ENCODE measurements around the gene DLG2. TPM values are rescaled to one million over a fixed set of nuclear protein-coding genes. Genes with fewer than 3 reads are reported as not detected.

DLG2 gene
- total RNA-seq, 4 donors from 2014 or later: 0.18 to 8.3 (median 2.5) TPM

- no peak for DNase-seq
- TF ChIP-seq POLR2A (IDR thresholded peaks at IDR 0.05): no peak
- TF ChIP-seq, protein P1, sequence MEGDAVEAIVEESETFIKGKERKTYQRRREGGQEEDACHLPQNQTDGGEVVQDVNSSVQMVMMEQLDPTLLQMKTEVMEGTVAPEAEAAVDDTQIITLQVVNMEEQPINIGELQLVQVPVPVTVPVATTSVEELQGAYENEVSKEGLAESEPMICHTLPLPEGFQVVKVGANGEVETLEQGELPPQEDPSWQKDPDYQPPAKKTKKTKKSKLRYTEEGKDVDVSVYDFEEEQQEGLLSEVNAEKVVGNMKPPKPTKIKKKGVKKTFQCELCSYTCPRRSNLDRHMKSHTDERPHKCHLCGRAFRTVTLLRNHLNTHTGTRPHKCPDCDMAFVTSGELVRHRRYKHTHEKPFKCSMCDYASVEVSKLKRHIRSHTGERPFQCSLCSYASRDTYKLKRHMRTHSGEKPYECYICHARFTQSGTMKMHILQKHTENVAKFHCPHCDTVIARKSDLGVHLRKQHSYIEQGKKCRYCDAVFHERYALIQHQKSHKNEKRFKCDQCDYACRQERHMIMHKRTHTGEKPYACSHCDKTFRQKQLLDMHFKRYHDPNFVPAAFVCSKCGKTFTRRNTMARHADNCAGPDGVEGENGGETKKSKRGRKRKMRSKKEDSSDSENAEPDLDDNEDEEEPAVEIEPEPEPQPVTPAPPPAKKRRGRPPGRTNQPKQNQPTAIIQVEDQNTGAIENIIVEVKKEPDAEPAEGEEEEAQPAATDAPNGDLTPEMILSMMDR (IDR thresholded peaks at IDR 0.05): no peak
- Histone ChIP-seq H3K36me3 (no peaks in the 10 kb centered on the region), H3K9me3 (no peaks in the 10 kb centered on the region), H3K27me3 (no peaks in the 10 kb centered on the region), H3K4me3 (no peak overlapping the region), H3K4me1 (no peaks in the 10 kb centered on the region), H3K27ac (no peak overlapping the region)
Measured at GRCh38 chr11:84757711-84758110, 869.4 kb downstream of the DLG2 start.

DNA sequence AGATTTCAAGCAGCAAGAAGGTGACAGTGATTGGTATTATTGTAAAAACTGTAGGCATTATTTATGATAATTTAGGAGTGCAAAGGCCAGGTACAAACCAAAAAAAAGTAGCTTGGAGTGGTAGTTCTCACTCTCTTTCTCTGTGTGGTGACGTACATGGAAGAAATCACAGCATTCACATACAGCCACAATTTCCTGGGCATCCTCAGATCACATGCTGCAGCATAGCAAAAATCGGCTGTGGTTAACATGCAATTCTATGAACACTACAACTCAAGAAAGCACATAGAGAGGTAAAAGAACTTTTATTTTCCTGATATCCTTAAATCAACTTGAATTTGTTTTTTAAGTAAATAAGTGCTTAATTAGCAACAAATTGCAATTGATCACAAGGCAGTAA is 875.8 kb downstream of the DLG2 start:
- no peak for TF ChIP-seq POLR2A (IDR thresholded peaks at IDR 0.05)
- TF ChIP-seq, protein P1 (IDR thresholded peaks at IDR 0.05): no peak
- H3K4me1 ChIP-seq: no peaks in the 10 kb centered on the region
- no peak overlapping the region for H3K4me3 ChIP-seq

GRCh38 chr11:84747871-84748270 is 879.3 kb downstream of the DLG2 start:
- Histone ChIP-seq H3K36me3 (no peaks in the 10 kb centered on the region), H3K4me3 (no peak overlapping the region), H3K27ac (no peak overlapping the region), H3K27me3 (no peaks in the 10 kb centered on the region), H3K9me3 (no peaks in the 10 kb centered on the region), H3K4me1 (no peaks in the 10 kb centered on the region)
- DNase-seq: no peak
- no peak for TF ChIP-seq POLR2A (IDR thresholded peaks at IDR 0.05)
- TF ChIP-seq, protein P1 (IDR thresholded peaks at IDR 0.05): no peak

More for the DNA sequence above, 875.8 kb downstream of the DLG2 start:
- DNase-seq: no peak
- Histone ChIP-seq H3K9me3 (no peaks in the 10 kb centered on the region), H3K27me3 (no peaks in the 10 kb centered on the region), H3K27ac (no peak overlapping the region), H3K36me3 (no peaks in the 10 kb centered on the region)

DNA sequence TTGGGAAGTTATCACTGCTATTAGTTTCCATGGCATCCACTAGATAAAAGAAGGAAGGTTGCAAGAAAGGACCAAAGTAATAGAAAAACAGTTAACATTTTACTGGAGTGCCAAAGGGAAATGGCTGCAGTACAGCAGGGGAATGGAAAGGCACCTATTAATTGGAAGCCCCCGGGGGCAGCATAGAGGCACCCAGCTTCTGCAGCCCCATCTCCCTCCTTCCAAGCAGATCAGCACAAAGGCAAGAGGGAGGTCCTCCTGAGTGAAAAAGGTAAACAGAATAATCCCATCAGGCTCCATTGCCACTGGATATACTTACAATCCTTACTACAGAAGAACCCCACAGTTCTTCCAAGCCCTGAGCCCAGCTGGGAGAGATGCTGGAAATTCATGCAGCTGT is 887.1 kb downstream of the DLG2 start:
- Histone ChIP-seq H3K9me3 (no peaks in the 10 kb centered on the region), H3K27ac (no peak overlapping the region), H3K36me3 (no peaks in the 10 kb centered on the region), H3K27me3 (no peaks in the 10 kb centered on the region), H3K4me3 (no peak overlapping the region), H3K4me1 (no peaks in the 10 kb centered on the region)
- no peak for DNase-seq
- TF ChIP-seq POLR2A (IDR thresholded peaks at IDR 0.05): no peak
- TF ChIP-seq, protein P1 (IDR thresholded peaks at IDR 0.05): no peak

- Histone ChIP-seq H3K4me1 (no peaks in the 10 kb centered on the region), H3K4me3 (no peak overlapping the region), H3K9me3 (no peaks in the 10 kb centered on the region), H3K27me3 (no peaks in the 10 kb centered on the region), H3K27ac (no peak overlapping the region), H3K36me3 (no peaks in the 10 kb centered on the region)
- TF ChIP-seq, protein P1 (IDR thresholded peaks at IDR 0.05): no peak
- TF ChIP-seq POLR2A (IDR thresholded peaks at IDR 0.05): no peak
- DNase-seq: no peak
Measured at GRCh38 chr11:84724256-84724655, 902.9 kb downstream of the DLG2 start.

GRCh38 chr11:84722583-84723108 is 904.5 kb downstream of the DLG2 start:
- TF ChIP-seq, protein P1 (IDR thresholded peaks at IDR 0.05): no peak
- TF ChIP-seq POLR2A (IDR thresholded peaks at IDR 0.05): no peak
- Histone ChIP-seq H3K27me3 (no peaks in the 10 kb centered on the region), H3K27ac (no peak overlapping the region), H3K9me3 (no peaks in the 10 kb centered on the region), H3K4me3 (no peak overlapping the region), H3K4me1 (no peaks in the 10 kb centered on the region), H3K36me3 (no peaks in the 10 kb centered on the region)
- DNase-seq: no peak
